NT2/D1 (cell line): ENCODE data around the gene ADM2.

ENCODE experiments used
- SUZ12 ChIP-seq: IDR thresholded peaks from 2 replicates; pipeline ENCODE4 v1.6.1; 2011; ENCODE audit not compliant: insufficient read length, insufficient read depth; ENCODE audit errors: extremely low read depth
- YY1 ChIP-seq: IDR thresholded peaks from 2 replicates; pipeline ENCODE4 v1.6.1; 2011; ENCODE audit not compliant: insufficient read length, insufficient read depth
- ZNF274 ChIP-seq: IDR thresholded peaks from 2 replicates; pipeline ENCODE4 v1.6.1; 2011; ENCODE audit warnings: mild to moderate bottlenecking, low read depth, low read length

DNA sequence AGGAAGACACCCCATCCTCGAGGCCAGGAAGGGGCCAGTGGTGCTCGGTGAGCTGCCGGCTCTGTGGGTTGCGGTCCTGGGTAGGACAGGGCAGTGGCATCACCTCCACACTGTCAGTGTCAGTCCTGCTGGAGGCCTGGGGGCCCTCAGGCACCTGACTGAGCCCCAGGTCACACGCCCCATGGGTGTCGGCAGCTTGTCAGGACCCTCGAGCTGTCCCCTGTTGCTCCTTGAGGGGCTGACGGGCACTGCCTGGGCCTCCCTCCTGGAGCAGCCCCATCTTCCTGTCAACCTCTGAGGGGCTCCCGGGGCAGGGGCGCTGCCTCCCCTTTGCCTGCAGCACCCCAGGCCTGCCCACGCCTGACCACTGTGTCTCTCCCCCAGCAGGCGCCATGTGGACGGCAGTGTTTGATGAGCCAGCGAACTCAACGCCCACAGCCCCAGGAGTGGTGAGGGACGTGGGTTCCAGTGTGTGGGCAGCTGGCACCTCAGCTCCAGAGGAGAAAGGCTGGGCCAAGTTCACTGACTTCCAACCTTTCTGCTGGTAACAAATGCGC is 42.0 kb upstream of the ADM2 start:
- TF ChIP-seq ZNF274 = no peak
- no peak for TF ChIP-seq YY1
- no peak for TF ChIP-seq SUZ12
